Hepatic stellate cell (primary cell): Measurements from ENCODE around the gene ZBTB25.

Experiments
- DNase-seq: peaks from one replicate; pipeline ENCODE4 v3.0.0; 2011; ENCODE audit warnings: low spot score

ZBTB25 gene

DNA sequence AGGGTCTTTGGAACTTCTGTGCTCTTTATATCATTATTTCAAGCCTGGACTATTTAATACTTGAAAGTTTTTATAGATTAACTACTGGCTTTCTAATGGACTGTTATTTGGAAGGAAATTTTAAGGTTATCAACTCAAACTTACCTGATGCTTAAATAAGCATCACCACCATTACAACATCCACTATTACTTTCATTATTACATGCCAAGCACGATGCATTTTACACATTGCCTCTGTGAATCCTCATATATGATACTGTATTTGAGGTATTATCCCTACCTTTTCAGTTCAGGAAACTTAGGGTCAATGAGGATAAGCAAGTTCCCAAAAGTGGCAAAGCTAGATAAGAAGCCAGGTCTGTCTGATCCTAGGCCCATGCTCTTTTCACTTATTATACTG, 13.3 kb upstream of the ZBTB25 start:
- DNase-seq: no peak

DNA sequence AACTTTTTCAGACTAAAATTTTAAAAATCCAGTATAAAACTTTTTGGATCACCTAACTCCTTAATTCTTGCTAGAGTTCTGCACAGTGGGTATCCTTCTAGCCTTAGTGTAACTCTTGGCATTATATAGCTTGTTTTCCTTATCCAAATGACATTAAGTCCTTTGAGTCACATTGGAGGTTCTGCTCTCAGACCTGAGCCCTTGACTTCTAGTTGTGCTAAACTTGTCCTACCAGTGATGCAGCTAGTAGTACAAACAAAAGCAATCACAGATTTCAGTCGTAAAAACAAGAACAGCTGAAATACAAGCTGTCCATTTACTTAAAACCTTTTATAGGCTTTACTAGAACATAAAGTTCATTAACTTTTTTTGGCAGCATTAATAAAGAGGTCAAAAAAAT, 11.4 kb upstream of the ZBTB25 start:
- no peak for DNase-seq

DNA sequence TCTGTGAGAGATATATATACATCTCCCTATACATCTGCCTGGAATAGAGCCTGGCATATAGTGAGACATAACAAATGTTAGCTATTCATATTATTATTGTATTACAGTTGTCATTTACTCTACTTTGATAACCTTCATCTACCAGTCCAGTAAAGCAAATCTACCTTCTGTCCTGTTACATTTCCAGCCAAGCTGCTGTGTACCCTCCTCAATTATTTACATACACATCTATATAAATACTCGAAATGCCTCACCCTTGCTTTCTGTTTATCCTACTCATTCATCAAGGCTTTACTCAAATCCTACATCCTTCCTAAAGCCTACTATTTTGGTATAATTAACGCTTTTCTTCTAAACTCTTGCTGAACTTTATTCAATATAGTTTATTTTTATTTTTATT, 9.6 kb upstream of the ZBTB25 start:
- DNase-seq: no peak

DNA sequence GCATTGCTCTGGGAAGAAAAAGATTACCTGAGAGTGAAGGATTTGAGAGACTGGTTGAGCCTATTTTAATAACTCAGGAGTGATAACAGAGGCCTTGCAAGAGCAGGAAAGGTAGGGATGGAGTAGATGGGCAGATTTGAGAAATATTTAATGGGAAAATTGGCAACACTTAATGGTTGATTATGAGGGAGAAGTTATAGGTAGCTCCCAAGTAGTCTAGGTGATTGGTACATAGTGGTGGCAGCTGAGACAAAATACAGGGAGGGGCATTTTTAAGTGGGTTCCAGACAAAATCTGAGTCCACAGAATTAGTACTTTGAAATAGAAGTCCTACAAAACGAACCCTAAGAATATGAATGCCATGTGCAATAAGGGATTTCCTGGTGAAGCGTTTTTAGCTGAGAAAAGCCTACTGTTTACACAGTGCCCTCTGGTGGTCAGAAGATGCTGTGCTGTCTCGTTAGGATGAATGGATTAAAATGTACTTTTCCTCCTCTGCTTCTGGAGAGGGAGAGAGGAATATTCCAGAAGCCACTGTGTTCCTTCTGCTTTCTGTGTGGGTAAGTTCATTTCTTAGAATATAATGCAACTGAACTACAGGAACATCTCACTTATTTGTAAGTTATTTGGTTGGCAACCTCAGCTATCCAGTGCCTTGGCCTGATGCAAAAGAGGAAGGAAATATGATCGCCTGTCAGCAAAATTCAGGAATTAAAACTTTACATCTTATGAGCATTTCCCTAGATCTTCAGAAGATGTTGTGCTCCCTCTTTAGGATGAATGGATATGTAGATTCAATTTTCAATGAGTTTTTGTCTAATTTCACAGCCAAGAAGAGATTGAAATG, 7.4 kb upstream of the ZBTB25 start:
- peak; percentile 39 for DNase-seq

DNA sequence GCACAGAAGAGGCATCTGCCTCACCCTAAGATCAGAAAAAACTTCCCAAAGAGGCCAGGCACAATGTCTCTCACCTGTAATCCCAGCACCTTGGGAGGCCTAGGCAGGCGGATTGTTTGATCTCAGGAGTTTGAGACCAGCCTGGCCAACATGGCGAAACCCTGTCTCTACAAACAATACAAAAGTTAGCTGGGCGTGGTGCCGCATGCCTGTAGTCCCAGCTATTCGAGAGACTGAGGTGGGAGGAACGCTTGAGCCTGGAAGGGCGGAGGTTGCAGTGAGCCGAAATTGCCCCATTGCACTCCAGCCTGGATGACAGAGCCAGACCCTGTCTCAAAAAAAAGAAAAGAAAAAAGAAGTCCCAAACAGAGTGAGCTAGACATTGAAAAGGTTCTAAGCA, 5.4 kb upstream of the ZBTB25 start:
- DNase-seq: no peak

DNA sequence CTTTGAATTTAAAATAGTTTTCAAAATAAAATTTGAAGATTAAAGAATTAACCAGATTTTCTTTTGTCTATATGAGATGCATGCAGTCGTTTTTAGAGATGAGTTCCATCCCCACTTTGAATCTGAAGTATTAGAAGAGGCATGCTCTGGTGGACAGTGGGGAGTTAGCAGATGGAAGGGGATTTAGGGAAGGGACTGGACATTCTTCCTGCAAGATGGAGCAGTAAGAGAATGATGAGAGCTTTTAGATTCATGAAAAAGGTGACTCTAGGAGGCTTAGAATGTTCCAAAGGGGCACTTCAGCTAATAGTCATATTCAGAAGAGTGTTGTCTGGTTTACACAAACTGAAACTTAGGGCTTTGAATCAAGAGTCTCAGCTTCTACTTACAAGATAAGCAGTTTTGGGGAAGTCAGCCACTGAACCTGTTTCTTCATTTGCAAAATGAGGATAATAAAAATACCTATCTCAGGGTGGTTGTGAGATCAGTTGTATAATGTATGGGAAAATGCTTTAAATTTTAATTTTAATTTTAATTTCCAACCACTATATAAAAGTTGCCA, 4.7 kb upstream of the ZBTB25 start:
- no peak for DNase-seq

DNA sequence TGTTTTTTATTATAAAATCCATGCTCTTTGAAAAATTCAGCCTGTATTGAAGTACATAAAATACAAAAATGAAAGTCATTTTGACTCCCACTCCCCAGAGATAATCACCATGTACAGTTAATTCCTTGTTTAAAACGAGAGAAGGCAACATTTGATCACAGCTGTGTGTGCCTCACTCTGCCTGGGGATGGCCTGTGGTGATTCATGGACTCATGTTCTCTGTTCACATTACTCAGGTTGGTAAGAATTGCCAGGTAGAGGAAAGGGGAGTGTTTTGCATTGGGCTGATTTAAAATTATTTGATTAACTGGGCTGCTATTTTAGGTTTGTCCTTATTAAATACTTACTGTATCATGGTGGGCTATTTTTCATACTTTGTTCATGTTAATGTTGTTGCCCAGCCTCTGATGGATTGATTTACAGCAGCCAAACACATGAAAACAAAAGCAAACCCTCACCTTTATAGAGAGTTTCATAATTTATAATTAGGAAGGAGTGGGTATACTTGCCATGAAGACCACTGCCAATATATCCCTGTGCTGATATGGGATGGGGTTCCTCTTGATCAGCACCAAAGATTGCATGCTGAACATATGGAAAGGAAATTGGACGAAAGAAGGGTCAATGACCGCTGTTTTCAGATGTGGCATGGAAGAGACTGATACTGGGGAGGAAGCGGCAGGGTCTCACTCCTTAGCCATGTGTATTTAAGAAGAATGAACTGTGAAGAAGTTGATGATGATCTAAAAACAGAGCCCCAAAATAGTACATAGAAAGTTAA, 3.9 kb upstream of the ZBTB25 start:
- peak; percentile 9 for DNase-seq

DNA sequence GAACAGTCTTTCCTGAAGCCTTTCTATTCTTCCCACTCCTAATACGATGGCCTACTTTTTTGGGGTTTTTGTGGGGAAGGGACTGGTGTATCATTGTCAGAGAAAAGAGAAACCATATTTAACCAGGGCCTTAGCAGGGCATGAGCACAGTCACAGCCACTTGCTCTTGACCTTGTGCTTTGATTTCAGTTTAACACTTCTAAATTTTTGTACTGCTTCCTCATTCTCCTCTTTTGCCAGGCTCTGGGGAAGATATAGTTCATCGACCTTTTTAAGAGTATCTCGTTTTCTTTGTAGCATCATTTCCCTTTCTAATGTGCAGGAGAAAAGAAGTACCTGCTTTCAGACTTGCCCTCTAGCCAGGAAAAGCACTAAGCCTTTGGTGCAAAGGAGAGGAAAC, 3.1 kb upstream of the ZBTB25 start:
- no peak for DNase-seq

DNA sequence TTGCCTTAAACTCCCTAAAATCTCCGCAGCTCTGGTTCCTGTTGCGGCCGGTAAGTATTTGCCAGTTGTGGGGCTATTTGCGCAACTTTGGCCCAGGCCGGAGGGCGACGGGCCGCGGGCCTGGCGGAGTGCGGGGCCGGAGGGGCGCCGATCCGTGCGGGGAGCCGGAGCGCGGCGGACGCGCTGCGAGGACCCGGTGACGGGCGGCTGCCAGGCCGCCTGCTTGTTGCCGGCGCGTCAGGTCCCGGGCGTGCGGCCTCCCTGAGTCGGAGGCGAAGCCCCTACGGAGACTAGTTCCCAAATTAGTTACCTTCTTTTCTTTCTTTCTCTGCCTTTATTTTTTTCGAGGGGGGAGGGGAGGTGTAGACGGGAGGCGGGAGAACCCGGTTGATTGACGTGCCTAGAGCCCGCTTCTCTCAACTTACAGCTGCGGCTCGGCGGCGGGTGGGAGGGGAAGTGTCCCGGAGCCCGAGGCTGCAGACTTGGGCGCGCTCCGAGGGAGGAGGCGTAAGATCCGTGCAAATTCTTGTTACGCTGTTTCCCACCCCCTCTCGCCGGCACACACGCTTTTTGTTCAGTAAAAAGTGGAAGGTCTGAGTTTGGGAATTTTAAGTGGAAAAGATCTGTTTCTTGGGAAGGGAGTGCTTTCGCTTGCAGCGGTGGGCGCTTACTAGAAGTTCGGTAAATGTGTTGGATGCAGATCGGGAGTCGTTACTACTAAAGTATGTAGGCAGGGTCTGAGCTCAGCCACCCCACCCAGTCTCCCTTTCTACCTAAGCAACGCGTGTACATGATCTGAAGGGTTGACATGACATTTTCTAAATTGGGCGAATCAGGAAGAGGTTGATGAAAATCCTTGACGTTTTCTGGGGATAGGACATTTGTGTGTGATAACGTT, 1.5 kb upstream of the ZBTB25 start:
- peak; percentile 84 for DNase-seq

DNA sequence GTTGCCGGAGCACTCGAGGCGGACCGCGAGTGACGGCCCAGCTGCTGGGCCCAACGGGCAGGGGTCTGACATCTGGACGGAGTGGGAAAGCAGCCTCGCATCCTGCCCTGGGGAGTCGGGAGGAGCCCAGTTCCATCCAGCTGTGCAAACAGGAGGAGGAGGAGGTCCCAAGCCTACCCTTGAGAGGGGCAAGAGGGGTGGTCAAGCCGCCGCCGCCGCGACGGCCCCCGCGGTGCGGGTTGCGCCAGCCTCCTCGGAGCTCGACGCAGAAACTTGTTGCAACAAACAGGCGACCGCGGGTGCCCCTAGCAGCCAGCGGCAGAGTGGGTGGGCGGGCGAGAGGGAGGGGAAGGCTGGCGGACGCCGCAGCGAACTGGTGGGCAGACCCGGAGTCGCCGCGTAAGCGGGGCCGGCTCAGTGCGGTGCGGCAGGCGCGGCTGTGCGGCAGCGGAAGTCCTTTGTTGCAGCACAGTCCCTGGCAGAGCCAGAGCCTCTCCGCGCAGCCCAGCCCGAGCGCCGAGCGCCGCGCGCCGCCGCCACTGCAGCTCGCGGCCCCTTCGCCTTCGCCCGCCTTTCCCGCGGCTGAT, 765 bp upstream of the ZBTB25 start, which contains the start of gene ZBTB1:
ZBTB1 (plus strand) TSS at position 461 of the 587 bp plus-strand sequence. CDS start 16,735 bp downstream, outside the sequence.
- peak; percentile 76 for DNase-seq

DNA sequence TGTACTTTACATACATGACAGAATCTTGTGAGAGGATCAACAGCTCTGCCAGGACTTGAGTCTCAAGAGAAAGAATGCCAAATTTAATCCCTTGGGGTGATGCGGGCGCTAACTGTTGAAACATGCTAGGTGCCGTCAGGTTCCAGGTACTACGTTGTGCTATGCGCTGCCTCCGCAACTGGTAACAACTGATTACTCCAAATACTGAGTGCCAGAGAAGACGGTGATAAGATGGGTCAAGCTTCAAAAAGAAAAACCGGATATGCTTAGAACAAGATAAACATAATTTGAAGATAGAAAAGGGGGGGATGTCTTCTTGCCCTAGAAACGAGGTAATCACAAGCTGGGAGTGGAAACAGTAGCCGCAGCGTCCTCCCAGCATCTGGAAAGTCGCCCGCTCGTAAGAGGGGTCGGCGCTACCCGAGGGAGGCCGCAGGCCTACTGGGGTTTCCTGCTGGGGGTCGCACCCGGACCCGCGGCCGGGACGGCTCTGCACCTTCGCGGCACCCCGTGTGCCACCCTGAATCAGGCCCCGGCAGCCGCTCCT, 678 bp downstream of the ZBTB25 start:
- peak; percentile 17 for DNase-seq

DNA sequence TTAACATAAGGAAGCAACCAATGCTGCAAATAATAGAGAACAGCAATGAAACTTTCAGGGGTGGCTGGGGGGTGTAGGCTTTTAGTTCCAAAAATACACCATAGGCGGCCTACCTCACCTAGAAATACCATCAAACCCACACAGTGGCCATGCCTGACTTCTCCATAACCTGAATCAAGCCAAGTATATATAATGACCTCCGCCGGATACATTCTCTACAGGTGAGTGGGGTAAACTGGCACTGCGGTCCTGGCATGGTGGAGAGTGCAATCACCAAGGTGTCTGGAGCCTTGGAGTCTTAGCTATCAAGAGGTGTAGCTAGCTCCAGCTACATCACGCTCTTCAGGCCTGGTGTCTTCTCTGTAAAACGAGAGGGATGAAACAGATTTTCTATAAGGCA, 1.2 kb downstream of the ZBTB25 start:
- no peak for DNase-seq

DNA sequence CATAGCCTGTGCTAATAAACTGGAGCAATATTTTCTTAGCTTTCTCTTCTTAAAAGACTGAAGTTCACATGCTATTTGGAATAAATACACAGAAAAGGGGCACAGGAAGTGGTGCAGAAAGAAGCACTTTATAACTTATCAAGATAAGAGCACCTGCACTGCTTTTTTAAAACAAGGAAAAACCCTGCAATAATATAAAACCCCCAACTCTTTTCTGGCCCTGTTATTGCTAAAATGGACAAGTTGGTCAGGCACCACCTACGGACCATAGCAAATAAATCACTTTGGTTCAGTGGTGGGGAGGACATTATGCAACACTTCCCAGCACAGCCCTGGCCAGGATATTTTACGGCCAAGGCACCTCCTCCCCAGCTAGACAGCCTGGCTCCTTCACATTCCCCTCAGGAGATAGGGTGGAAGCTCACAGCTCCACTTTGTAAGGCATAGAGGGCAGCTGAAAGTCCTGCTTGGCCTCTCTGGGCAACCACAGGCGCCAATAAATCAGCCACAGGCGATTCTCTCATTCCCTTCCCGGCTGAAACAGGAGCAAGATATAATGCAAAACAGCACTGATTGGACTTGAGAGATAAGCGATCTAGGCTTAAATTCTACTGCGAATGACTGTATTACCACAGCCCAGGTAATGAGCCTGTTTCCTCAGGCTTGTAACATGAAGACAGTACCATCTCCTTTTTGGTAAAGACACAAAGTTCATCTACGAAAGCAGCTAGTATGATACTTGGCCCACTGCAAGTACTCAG, 2.0 kb downstream of the ZBTB25 start:
- DNase-seq: peak; percentile 35

DNA sequence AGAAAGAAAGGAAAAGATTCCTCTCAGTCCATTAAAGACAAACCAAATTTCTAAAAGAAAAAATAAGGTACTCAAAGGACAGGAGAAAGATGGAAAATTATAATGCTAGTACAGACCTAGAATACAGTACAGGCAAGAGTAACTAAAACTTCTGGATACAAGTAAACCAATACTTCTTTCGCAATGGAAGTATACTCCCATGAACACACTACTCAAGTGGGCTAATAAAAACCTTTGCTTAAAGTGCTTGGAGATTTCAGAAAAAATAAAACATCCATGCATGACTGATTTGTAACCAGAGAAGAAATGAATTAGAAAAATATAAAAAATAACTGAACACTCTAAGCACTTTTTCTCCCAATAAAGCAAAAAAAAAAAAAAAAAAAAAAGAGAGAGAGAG, 3.5 kb downstream of the ZBTB25 start:
- DNase-seq: no peak

DNA sequence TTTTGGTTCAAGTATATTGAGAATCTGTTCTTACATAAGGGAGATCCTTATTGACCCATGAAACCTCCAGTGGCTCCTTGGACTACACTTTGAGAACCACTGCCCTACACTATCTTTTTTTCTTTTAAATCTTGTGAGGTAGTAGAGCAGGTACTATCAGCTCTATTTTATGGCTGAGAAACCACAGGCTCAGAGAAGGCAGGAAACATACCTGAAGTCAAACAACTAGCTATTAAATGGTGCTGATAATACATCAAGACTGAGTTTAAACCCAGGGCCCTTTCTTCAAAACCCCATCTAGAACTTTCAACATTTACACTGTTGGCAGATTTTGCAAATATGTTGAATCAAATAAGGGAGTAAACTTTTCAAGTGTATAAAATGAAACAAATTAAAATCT, 6.9 kb downstream of the ZBTB25 start:
- no peak for DNase-seq

DNA sequence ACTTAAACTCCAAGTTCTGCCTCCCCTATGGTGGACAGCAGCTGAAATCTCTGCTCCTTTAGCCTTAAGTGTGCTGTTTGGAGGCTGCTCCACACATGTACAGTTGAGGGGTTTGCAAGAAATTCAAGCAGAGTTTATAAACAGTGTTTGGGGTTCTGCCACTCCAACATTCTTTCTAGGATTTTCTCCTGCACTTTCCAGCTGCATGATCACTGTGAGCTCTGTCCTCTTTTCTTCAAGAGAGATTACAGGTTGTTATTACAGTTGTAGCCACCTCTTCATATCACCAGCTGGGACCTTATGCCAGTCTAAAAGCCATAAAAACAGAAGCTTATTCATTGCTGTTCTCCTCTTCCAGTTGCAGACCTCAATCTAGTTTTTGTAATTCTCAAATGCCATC, 8.4 kb downstream of the ZBTB25 start:
- DNase-seq: no peak

DNA sequence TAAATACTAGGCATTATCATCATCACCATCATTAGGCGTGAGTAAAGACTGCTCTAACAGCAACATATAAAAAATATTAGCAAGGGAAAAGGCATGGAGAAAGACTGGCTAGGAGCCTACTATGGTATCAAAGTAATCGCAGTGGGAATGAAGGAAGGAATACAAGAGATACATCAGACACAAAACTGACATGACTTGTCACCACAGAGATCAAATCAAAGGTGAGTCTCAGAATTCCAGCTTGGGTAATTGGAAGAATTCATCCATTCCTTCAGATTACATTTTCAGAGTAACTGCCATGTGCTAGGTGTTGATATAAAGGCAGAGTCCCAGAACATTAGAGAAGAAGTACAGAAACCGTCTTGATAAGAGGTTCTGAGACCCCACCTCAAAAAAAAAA, 10.2 kb downstream of the ZBTB25 start:
- no peak for DNase-seq

DNA sequence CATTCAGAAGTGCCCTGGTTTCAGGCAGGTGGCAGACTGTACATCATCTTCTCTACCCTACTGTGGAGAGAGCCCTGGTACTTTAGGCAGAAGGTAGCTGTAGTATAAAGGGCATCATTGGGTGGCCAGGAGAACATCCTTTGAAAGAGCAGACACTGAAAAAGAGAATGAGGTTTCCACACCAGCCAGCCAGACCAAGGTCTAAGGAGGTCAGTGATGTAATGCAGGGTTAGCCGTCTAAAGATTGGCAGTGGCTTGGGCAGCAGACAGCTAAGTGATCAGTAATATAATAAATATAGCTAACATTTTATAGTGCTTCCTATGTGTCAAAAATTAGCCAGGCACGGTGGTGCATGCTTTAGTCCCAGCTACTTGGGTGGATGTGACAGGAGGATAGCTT, 12.0 kb downstream of the ZBTB25 start:
- no peak for DNase-seq

DNA sequence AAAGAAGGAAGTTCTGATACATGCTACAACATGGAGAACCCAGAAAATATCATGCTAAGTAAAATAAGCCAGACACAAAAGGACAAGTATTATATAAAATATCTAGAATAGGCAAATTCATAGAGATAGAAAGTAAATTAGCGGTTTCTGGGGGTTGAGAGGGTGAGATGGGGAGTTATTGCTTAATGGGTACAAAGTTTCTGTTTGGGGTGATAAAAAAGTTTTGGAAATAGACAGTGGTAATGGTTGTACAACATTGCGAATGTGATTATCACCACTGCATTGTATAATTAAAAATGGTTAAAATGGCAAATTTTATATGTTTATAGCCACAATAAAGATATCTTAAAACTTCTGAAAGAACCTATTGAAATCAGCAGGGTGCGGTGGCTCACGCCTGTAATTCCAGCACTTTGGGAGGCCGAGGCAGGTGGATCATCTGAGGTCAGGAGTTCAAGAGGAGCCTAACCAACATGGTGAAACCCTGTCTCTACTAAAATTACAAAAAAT, 15.0 kb downstream of the ZBTB25 start:
- DNase-seq: no peak

DNA sequence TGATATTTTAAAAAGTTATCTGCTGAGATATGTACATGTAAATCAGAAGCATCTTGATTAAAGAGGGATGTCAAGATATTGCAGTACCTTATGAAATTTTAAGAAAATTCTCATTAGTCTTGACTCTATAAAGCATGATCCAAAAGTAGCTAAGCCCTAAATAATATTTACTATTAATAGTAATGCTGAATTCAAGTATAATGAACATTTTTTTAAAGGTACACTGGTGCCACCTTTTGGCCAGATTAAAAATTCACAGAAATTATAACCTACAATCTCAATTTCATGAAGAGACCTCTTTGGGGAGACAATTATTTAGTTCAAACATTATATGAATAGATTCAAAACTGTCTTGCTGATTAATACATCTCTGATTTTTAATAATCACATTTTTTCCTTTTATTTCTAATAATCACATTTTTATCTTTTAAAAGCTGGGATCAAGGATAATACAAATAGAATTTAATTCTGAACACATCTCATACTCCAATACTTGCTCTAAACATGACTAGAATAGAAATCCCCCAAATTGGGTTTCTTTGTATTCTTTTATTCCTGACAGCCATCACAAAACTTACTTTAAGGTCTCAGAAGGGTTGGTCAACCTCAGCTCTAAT, 24.9 kb downstream of the ZBTB25 start:
- peak; percentile 27 for DNase-seq
